Stimulated activated CD4-positive, alpha-beta T cell treated with anti-CD3 and anti-CD28 coated beads, TNF-alpha, amount 100 ng/mL, for 4 hours (primary cell): Measurements from ENCODE around the gene OVOL1.

Source experiments
- DNase-seq, 3 experiments: peaks; one replicate each; pipeline ENCODE4 v3.0.0-alpha.2; 2020; ENCODE audit warnings: low read depth in 3 of 3

The OVOL1 gene

GRCh38 chr11:65791719-65792213 is 4.9 kb downstream of the OVOL1 start:
- no peak for DNase-seq

GRCh38 chr11:65792456-65792855 is 5.6 kb downstream of the OVOL1 start:
- no peak for DNase-seq

GRCh38 chr11:65793144-65793581 is 6.3 kb downstream of the OVOL1 start:
- DNase-seq = no peak

- DNase-seq = no peak
Observed at GRCh38 chr11:65793625-65794400, 7.0 kb downstream of the OVOL1 start.

- no peak for DNase-seq
Observed at GRCh38 chr11:65794570-65795510, 8.0 kb downstream of the OVOL1 start.

GRCh38 chr11:65796726-65797601 is 10.1 kb downstream of the OVOL1 start:
- no peak for DNase-seq

GRCh38 chr11:65797711-65798110 is 10.8 kb downstream of the OVOL1 start:
- no peak for DNase-seq

GRCh38 chr11:65798882-65799281 is 12.0 kb downstream of the OVOL1 start:
- no peak for DNase-seq

- no peak for DNase-seq
Observed at GRCh38 chr11:65801153-65801987, 14.5 kb downstream of the OVOL1 start.

GRCh38 chr11:65802841-65803240 is 16.0 kb downstream of the OVOL1 start:
- no peak for DNase-seq

- DNase-seq = no peak
Observed at GRCh38 chr11:65803797-65804492, 17.1 kb downstream of the OVOL1 start.

GRCh38 chr11:65806979-65807378 is 20.1 kb downstream of the OVOL1 start:
- DNase-seq = no peak

GRCh38 chr11:65808744-65809341 is 22.0 kb downstream of the OVOL1 start:
- no peak for DNase-seq

- no peak for DNase-seq
Observed at GRCh38 chr11:65809496-65809895, 22.6 kb downstream of the OVOL1 start.

- DNase-seq = no peak
Observed at GRCh38 chr11:65810046-65810868, 23.4 kb downstream of the OVOL1 start.

- DNase-seq = no peak
Observed at GRCh38 chr11:65811764-65812475, 25.1 kb downstream of the OVOL1 start.

- DNase-seq = no peak
Observed at GRCh38 chr11:65814131-65814985, 27.5 kb downstream of the OVOL1 start.
